ENCODE data around the gene PTGIR. TPM values are rescaled to one million over a fixed set of nuclear protein-coding genes. Genes with fewer than 3 reads are reported as not detected.

Gene PTGIR
- total RNA-seq, 4 donors from 2014 or later = 0.94 to 2.9 (median 2.3) TPM

DNA sequence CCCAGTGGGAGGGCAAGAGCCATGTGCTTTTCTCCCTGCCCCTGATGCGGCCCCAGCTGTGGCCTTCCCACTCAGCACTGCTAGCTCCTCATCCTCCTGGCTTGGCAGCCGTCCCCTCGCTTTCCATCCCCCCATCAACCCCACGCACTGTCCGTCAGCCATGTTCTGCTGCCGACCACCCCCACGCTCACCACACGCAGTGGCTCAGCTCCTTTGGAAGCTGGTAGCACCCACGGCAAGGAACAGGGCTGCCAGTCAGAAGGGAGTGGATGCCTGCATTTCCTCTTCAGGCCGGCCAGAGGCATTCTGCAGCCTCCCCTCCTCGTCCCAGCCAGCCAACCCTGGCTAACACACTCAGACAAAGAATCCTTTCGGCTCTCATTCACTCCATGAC is 17.4 kb downstream of the PTGIR start:
- TF ChIP-seq, protein P1, sequence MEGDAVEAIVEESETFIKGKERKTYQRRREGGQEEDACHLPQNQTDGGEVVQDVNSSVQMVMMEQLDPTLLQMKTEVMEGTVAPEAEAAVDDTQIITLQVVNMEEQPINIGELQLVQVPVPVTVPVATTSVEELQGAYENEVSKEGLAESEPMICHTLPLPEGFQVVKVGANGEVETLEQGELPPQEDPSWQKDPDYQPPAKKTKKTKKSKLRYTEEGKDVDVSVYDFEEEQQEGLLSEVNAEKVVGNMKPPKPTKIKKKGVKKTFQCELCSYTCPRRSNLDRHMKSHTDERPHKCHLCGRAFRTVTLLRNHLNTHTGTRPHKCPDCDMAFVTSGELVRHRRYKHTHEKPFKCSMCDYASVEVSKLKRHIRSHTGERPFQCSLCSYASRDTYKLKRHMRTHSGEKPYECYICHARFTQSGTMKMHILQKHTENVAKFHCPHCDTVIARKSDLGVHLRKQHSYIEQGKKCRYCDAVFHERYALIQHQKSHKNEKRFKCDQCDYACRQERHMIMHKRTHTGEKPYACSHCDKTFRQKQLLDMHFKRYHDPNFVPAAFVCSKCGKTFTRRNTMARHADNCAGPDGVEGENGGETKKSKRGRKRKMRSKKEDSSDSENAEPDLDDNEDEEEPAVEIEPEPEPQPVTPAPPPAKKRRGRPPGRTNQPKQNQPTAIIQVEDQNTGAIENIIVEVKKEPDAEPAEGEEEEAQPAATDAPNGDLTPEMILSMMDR (IDR thresholded peaks at IDR 0.05; ENCODE audit: low read depth) = no peak

DNA sequence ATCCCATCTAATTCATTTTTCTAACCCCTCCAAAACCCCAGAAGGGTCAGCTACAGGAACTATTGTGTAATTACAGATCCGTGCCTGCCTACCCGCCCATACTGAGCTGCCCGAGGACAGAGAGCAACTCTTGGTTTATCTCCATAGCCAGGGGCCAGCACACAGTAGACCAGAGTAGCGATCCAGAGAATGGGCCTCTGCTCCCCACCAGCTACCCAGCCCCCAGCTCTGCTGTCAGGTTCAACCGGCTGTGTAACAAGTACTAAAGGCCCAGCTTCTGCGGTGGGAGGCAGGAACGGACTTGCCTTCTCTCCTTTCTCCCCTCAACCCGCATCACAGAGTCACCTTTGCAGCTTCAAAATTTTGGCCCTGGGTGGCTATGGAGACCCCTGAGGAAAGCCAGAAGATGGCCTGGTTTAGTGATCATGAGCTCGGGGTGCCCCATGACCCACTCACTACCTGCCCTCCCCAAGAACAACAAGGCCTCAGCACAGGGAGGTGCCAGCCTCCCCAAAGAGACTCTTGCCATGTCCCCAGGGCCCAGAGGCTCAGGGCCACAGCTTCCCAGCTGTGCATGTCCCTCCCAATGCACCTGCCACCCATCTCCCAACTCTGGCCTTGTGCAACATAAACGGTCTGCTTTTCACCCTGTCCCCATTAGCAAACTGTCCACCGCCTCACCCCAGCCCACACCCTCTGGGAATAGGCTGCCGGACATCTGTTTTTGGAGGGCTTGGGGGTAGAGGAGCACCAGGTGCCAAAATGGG is 18.0 kb downstream of the PTGIR start:
- TF ChIP-seq, protein P1 (IDR thresholded peaks at IDR 0.05; ENCODE audit: low read depth) = no peak

DNA sequence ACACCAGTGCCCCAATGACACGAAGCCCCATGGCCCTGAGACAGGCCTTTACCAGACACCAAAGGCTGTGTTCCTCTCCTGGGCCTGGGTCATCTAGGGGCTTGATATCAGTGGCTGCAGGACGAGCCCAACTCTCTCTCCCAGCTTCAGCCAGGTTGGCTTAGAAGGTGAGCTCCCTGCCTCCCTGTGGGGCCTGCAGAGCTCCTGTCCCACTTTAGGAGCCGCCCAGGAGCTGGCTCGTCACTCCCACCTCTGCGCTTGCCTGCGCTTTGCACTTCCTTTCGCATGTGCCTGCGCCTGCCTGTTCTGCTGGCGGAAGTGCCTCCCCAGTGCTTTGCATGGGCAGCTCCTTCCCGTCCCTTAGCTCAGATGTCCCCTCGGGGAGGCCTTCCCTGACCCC is 18.9 kb downstream of the PTGIR start:
- TF ChIP-seq, protein P1 (IDR thresholded peaks at IDR 0.05; ENCODE audit: low read depth) = no peak

- TF ChIP-seq, protein P1 (IDR thresholded peaks at IDR 0.05; ENCODE audit: low read depth) = no peak
Measured at GRCh38 chr19:46605356-46605821, 19.5 kb downstream of the PTGIR start.

GRCh38 chr19:46604781-46605355 is 20.0 kb downstream of the PTGIR start:
- TF ChIP-seq, protein P1 (IDR thresholded peaks at IDR 0.05; ENCODE audit: low read depth) = no peak

- TF ChIP-seq, protein P1 (IDR thresholded peaks at IDR 0.05; ENCODE audit: low read depth) = no peak
Measured at GRCh38 chr19:46603752-46604231, 21.1 kb downstream of the PTGIR start.

- TF ChIP-seq, protein P1 (IDR thresholded peaks at IDR 0.05; ENCODE audit: low read depth) = no peak
Measured at GRCh38 chr19:46603195-46603637, 21.7 kb downstream of the PTGIR start.

Data from subcutaneous adipose tissue (tissue), 4 donors.